T-cell (primary cell): ENCODE results near the gene LRRTM1. TPM values are rescaled to one million over a fixed set of nuclear protein-coding genes. Genes with fewer than 3 reads are reported as not detected.

Experiments
- ATAC-seq, 4 experiments: fragments of 200-7000 bp in 3 of 4; fragments of 150-1000 bp in 1 of 4; cut with Tn5 transposase; replicated peaks in 1 of 4; 1 replicate in 3 of 4; 2 replicates in 1 of 4; pipeline ENCODE4 v1.10.0; 2021; ENCODE audit warnings: moderate library complexity in 3 of 4, mild to moderate bottlenecking in 2 of 4, moderate number of reproducible peaks in 1 of 4
- CTCF ChIA-PET, 2 donors: fragments of 300-600 bp; sonication (Branson Sonifier 250); formaldehyde crosslinking; loops; one replicate each; lab custom pipeline; 2022; ENCODE audit warnings: antibody characterized with exemption in 2 of 2; lab: Charles Lee
- POLR2A ChIA-PET, 2 donors: fragments of 300-600 bp; sonication (Branson Sonifier 250); formaldehyde crosslinking; loops; one replicate each; lab custom pipeline; 2022; ENCODE audit warnings: antibody characterized with exemption in 2 of 2; lab: Charles Lee
- DNase-seq, 35 experiments: peaks; one replicate each; pipeline versions ENCODE4 v3.0.0 to v3.0.0-alpha.2; 2013 to 2023
- H3K27ac ChIP-seq: one replicate; pipeline ENCODE4 v1.5.1; 2013; ENCODE audit warnings: low read length
- H3K27me3 ChIP-seq, 2 experiments: replicated peaks in 1 of 2; 1 replicate in 1 of 2; 2 replicates in 1 of 2; pipeline versions ENCODE4 v1.6.1 to v1.7.0; 2013; ENCODE audit warnings: low read length in 1 of 2, mixed read lengths in 1 of 2; ENCODE audit not compliant: control insufficient read depth in 2 of 2, insufficient read depth in 2 of 2; ENCODE audit errors: extremely low read depth in 1 of 2
- H3K36me3 ChIP-seq, 2 donors: 1 replicate in 1 of 2; 2 replicates in 1 of 2; pipeline versions ENCODE4 v1.6.1 to v1.7.0; 2013; ENCODE audit warnings: low read length in 1 of 2; ENCODE audit not compliant: control insufficient read depth in 2 of 2, insufficient read depth in 1 of 2; ENCODE audit errors: extremely low read depth in 1 of 2
- H3K4me1 ChIP-seq, 2 experiments: 1 replicate in 1 of 2; 2 replicates in 1 of 2; pipeline versions ENCODE4 v1.6.1 to v1.7.0; 2013; ENCODE audit warnings: low read length in 2 of 2, mixed read lengths in 1 of 2; ENCODE audit not compliant: insufficient read depth in 2 of 2, control insufficient read depth in 1 of 2; ENCODE audit errors: extremely low read depth in 1 of 2
- H3K4me3 ChIP-seq, 2 donors: 1 replicate in 1 of 2; 2 replicates in 1 of 2; pipeline versions ENCODE4 v1.5.1 to v1.7.0; 2013; ENCODE audit warnings: mild to moderate bottlenecking in 2 of 2, low read length in 1 of 2, moderate library complexity in 1 of 2; ENCODE audit not compliant: control insufficient read depth in 1 of 2; ENCODE audit errors: extremely low read depth in 1 of 2
- H3K9me3 ChIP-seq: 2 replicates; pipeline ENCODE4 v1.7.0; 2013
- H3K27ac Mint-ChIP-seq, 2 donors: one replicate each; pipeline ENCODE4 v1.8.0; 2020 to 2021; ENCODE audit warnings: mild to moderate bottlenecking in 2 of 2, mixed read lengths in 2 of 2
- H3K27me3 Mint-ChIP-seq, 2 donors: one replicate each; pipeline ENCODE4 v1.8.0; 2021 to 2022; ENCODE audit warnings: mixed read lengths in 2 of 2
- H3K36me3 Mint-ChIP-seq: one replicate; pipeline ENCODE4 v1.8.0; 2021; ENCODE audit warnings: mixed read lengths
- H3K4me1 Mint-ChIP-seq, 3 donors: one replicate each; pipeline ENCODE4 v1.8.0; 2020 to 2022; ENCODE audit warnings: mixed read lengths in 3 of 3, mild to moderate bottlenecking in 1 of 3
- H3K4me3 Mint-ChIP-seq, 3 donors: one replicate each; pipeline ENCODE4 v1.8.0; 2020 to 2022; ENCODE audit warnings: mild to moderate bottlenecking in 3 of 3, mixed read lengths in 3 of 3, moderate library complexity in 3 of 3
- H3K9me3 Mint-ChIP-seq, 3 donors: one replicate each; pipeline ENCODE4 v1.8.0; 2020 to 2022; ENCODE audit warnings: mixed read lengths in 3 of 3
- WGBS: methylation state at CpG from one replicate; pipeline ENCODE4 v1.1.5; 2013; ENCODE audit warnings: missing lambda C conversion rate; ENCODE audit not compliant: insufficient coverage; 5-methylcytosine and 5-hydroxymethylcytosine counted together
- total RNA-seq, 35 experiments: library from RNA in 6 of 35; stranded (reverse) in 6 of 35; fragments of 120-200 nt in 1 of 35; gene quantifications; one replicate each; pipeline versions ENCODE4 v1.2.1 to v1.2.4 and lab custom pipeline; 2013 to 2026

LRRTM1 gene
- total RNA-seq, 5 donors from 2014 or later (not counting 1 experiment from before 2014, with no cell fraction given): not detected

DNA sequence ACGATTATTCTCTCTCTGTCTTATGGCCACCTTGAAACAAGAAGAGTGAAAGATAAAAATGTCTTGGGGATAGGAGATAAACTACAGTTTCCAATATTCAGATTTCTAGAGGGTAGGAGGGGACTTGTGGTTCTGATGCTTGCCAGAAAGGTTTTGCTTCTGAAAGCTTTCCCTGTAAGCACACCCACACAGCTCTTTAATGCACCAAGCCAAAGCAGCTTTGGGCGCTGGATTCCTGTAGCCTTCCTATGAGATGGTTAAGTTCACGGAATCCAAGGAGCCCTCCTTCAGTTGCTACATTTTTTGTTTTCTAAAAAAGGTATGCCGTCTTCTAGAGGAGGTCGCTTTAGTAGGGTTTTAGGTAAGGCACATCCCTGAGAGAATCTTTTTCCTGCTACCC is 4.9 kb downstream of the LRRTM1 start:
- no peak overlapping the region for H3K4me3 Mint-ChIP-seq
- no CpG with 5 or more reads among the region's 5 CpGs for WGBS
- no peaks in the 10 kb centered on the region for H3K4me1 Mint-ChIP-seq
- DNase-seq: no peak
- H3K36me3 ChIP-seq: no peaks in the 10 kb centered on the region
- no peak overlapping the region for H3K27ac Mint-ChIP-seq
- no peak for ATAC-seq
- no peaks in the 10 kb centered on the region for H3K36me3 Mint-ChIP-seq
- no peak overlapping the region for H3K27ac ChIP-seq
- peaks cover 0 to 12% (median 5%) of the 10 kb centered on the region in 3 donors for H3K9me3 Mint-ChIP-seq
- peaks cover 18 to 37% of the 10 kb centered on the region in 2 donors for H3K27me3 Mint-ChIP-seq
- ChIA-PET CTCF (no interaction called here), POLR2A (no interaction called here)
- peaks cover 10 to 26% of the 10 kb centered on the region in 2 experiments for H3K27me3 ChIP-seq
- no peaks in the 10 kb centered on the region for H3K9me3 ChIP-seq
- H3K4me3 ChIP-seq: no peak overlapping the region
- H3K4me1 ChIP-seq: no peaks in the 10 kb centered on the region

DNA sequence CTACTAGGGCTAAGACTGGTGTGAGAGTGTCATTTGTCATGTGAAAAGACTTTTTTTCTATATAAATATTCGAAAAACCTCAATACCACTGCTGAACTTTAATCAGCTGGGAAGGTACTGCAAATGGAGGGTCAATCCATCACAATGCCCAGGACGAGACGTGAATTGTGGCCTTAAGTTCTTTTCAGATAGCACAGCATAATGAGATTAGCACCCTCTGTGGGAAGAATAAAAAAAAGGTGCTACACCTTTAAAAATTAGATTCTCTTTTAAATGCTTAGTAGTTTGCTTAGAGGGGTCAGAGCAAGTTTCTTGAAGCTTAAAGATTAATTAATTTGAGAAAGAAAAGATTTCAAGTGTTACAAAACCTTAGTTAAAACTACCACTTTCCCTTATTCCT is 5.6 kb downstream of the LRRTM1 start:
- H3K27me3 ChIP-seq: peaks cover 8 to 21% of the 10 kb centered on the region in 2 experiments
- Mint-ChIP-seq H3K9me3 (peaks cover 0 to 12% (median 5%) of the 10 kb centered on the region in 3 donors), H3K27me3 (peaks cover 18 to 36% of the 10 kb centered on the region in 2 donors), H3K4me1 (no peaks in the 10 kb centered on the region), H3K36me3 (no peaks in the 10 kb centered on the region), H3K27ac (no peak overlapping the region), H3K4me3 (no peak overlapping the region)
- H3K4me1 ChIP-seq: no peaks in the 10 kb centered on the region
- no peak for ATAC-seq
- H3K27ac ChIP-seq: no peak overlapping the region
- CTCF ChIA-PET: interaction anchor here in 1 of 2 donors (0.6 kb wide), 1 partner anchor 72 kb away, joined by 3 read pairs; no protein-coding TSS in a partner anchor
- no peaks in the 10 kb centered on the region for H3K36me3 ChIP-seq
- POLR2A ChIA-PET: no interaction called here
- H3K9me3 ChIP-seq: no peaks in the 10 kb centered on the region
- DNase-seq: no peak
- WGBS: no CpG with 5 or more reads among the region's 3 CpGs
- no peak overlapping the region for H3K4me3 ChIP-seq

DNA sequence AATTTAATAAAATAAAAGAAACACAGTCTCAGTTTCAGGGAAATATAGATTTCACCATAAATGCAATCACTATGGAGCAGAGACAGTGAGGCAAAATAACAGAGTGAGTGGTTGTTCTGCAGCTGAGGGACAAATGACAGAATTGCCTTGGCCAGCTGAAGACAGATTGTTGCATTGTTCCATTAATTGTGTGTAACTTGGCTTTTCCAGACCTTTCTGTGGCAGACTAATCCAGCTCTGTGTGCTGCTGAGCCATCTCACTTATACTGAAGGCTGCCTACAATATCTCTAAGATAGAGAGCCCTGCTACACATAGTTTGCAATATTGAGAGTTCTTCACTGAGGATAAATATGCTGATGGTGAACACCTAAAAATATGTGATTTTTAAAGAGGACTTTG is 11.5 kb downstream of the LRRTM1 start:
- H3K9me3 Mint-ChIP-seq: peaks cover 4 to 13% (median 9%) of the 10 kb centered on the region in 3 donors
- DNase-seq: no peak
- no peak overlapping the region for H3K4me3 ChIP-seq
- no peaks in the 10 kb centered on the region for H3K4me1 ChIP-seq
- no peak overlapping the region for H3K4me3 Mint-ChIP-seq
- H3K36me3 ChIP-seq: no peaks in the 10 kb centered on the region
- H3K9me3 ChIP-seq: no peaks in the 10 kb centered on the region
- no peak overlapping the region for H3K27ac Mint-ChIP-seq
- H3K27me3 ChIP-seq: no peaks in the 10 kb centered on the region
- CTCF ChIA-PET: no interaction called here
- ATAC-seq: no peak
- H3K27me3 Mint-ChIP-seq: no peaks in the 10 kb centered on the region
- no peaks in the 10 kb centered on the region for H3K36me3 Mint-ChIP-seq
- no peaks in the 10 kb centered on the region for H3K4me1 Mint-ChIP-seq
- POLR2A ChIA-PET: no interaction called here
- no peak overlapping the region for H3K27ac ChIP-seq

DNA sequence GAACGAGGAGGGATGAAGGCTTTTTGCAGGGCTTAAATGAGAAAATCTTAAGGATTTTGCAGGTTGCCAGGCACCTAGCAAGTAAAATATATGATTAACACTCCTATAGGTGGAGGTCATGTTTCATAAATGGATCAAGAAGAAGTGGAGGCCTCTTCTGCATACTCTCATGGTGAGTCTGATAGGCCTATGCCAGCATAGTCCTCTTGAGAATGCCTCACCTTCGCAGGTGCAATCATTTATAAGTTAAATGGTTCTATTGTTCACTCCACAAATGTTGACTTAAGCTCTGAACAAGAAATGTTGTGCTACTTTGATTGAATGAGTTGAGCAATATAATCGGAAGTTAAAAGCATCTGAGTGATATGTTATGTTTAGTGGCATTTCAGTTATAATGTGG is 12.1 kb downstream of the LRRTM1 start:
- Mint-ChIP-seq H3K9me3 (peaks cover 4 to 13% (median 9%) of the 10 kb centered on the region in 3 donors), H3K36me3 (no peaks in the 10 kb centered on the region), H3K4me1 (no peaks in the 10 kb centered on the region), H3K27me3 (no peaks in the 10 kb centered on the region), H3K4me3 (no peak overlapping the region), H3K27ac (no peak overlapping the region)
- no peaks in the 10 kb centered on the region for H3K27me3 ChIP-seq
- no peak overlapping the region for H3K27ac ChIP-seq
- H3K9me3 ChIP-seq: no peaks in the 10 kb centered on the region
- no peak for DNase-seq
- POLR2A ChIA-PET: no interaction called here
- ATAC-seq: no peak
- no peaks in the 10 kb centered on the region for H3K36me3 ChIP-seq
- H3K4me1 ChIP-seq: no peaks in the 10 kb centered on the region
- no CpG with 5 or more reads among the region's 3 CpGs for WGBS
- CTCF ChIA-PET: no interaction called here
- no peak overlapping the region for H3K4me3 ChIP-seq

DNA sequence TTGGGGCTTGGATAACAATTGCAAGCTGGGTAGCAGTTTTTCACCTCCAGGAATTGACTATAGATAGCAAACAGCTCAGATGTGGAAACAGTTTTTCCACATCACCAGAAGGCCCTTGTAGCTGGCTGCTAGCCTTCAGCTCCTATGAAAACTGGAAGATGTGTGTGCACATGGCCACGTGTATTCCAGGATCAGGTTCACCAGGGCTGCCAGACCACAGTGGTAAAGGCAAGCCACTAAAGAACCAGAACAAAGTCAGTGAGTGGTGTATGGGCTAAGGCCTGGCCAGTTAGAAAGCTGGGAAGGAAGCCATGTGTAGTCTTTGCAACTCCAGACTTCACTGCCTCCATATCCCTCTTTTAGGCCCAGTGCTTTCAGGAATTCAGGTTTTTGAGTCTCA is 12.9 kb downstream of the LRRTM1 start:
- Mint-ChIP-seq H3K9me3 (peaks cover 4 to 16% (median 9%) of the 10 kb centered on the region in 3 donors), H3K4me3 (no peak overlapping the region), H3K4me1 (no peaks in the 10 kb centered on the region), H3K36me3 (no peaks in the 10 kb centered on the region), H3K27me3 (no peaks in the 10 kb centered on the region), H3K27ac (no peak overlapping the region)
- 33% methylated on average over 1 of the region's 1 CpG for WGBS
- POLR2A ChIA-PET: no interaction called here
- H3K27me3 ChIP-seq: no peaks in the 10 kb centered on the region
- H3K4me3 ChIP-seq: no peak overlapping the region
- H3K9me3 ChIP-seq: no peaks in the 10 kb centered on the region
- DNase-seq (no peak), ATAC-seq (no peak)
- CTCF ChIA-PET: no interaction called here
- no peaks in the 10 kb centered on the region for H3K4me1 ChIP-seq
- H3K36me3 ChIP-seq: no peaks in the 10 kb centered on the region
- H3K27ac ChIP-seq: no peak overlapping the region

DNA sequence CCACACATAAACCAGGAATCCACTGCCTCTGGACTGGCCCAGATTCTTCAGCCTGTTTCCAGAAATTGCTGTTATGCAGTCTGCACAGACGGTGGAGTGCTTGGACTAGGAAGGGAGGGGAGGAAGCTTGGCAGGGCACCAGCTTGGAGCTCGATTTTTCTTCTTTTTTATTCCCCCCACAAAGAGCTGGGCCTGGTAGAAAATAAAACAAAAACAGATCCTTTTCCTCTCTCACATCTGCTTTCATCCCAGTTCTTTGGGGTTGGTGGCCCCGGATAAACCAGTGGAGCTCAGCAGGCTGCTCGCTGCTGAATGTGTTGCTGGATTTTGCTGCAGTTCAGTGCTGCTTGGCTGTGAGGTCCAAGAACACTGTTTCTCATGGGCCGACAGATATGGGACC is 16.0 kb downstream of the LRRTM1 start:
- Mint-ChIP-seq H3K4me3 (no peak overlapping the region), H3K27me3 (no peaks in the 10 kb centered on the region), H3K9me3 (peaks cover under 1 to 24% (median 4%) of the 10 kb centered on the region in 3 donors), H3K4me1 (no peaks in the 10 kb centered on the region), H3K36me3 (no peaks in the 10 kb centered on the region), H3K27ac (no peak overlapping the region)
- H3K27ac ChIP-seq: no peak overlapping the region
- no CpG with 5 or more reads among the region's 5 CpGs for WGBS
- H3K4me1 ChIP-seq: no peaks in the 10 kb centered on the region
- ATAC-seq (no peak), DNase-seq (no peak)
- no peaks in the 10 kb centered on the region for H3K27me3 ChIP-seq
- no peaks in the 10 kb centered on the region for H3K36me3 ChIP-seq
- CTCF ChIA-PET: no interaction called here
- POLR2A ChIA-PET: no interaction called here
- no peak overlapping the region for H3K4me3 ChIP-seq
- H3K9me3 ChIP-seq: no peaks in the 10 kb centered on the region

DNA sequence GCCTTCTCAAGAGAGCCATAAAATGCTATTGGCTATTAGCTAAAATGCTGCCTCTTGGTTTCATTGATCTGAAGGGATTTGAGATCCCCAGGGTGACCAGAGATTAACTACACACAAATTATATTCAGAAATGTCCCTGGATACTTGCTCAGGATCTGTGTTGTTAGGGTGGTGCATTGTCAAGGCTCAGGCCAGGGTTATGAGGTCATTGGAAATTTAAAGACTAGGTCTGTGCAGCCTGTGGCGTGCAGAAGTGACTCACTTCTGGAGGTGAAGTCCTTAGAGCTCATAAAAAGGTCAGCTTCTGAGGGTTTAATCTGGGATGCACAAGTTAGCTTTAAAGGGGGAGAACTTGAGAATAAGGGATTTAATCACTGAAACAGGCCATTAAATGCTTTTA is 23.5 kb downstream of the LRRTM1 start:
- 78% methylated on average over 1 of the region's 1 CpG for WGBS
- H3K36me3 ChIP-seq: no peaks in the 10 kb centered on the region
- H3K4me3 ChIP-seq: no peak overlapping the region
- H3K4me3 Mint-ChIP-seq: no peak overlapping the region
- no peak overlapping the region for H3K27ac Mint-ChIP-seq
- no peaks in the 10 kb centered on the region for H3K4me1 ChIP-seq
- DNase-seq (no peak), ATAC-seq (no peak)
- H3K4me1 Mint-ChIP-seq: no peaks in the 10 kb centered on the region
- peaks cover 6 to 21% (median 15%) of the 10 kb centered on the region in 3 donors for H3K9me3 Mint-ChIP-seq
- no peak overlapping the region for H3K27ac ChIP-seq
- no peaks in the 10 kb centered on the region for H3K9me3 ChIP-seq
- H3K27me3 Mint-ChIP-seq: no peaks in the 10 kb centered on the region
- no peaks in the 10 kb centered on the region for H3K36me3 Mint-ChIP-seq
- H3K27me3 ChIP-seq: no peaks in the 10 kb centered on the region
- POLR2A ChIA-PET: no interaction called here
- CTCF ChIA-PET: no interaction called here
